Glutamatergic neuron (in vitro differentiated cells): ENCODE measurements around the gene DENR. TPM values are rescaled to one million over a fixed set of nuclear protein-coding genes. Genes with fewer than 3 reads are reported as not detected.

Experiments used
- DNase-seq: peaks from one replicate; pipeline ENCODE4 v3.0.0; 2022
- H3K27ac Mint-ChIP-seq: one replicate; pipeline ENCODE4 v1.8.0; 2020; ENCODE audit warnings: mild to moderate bottlenecking, mixed read lengths, inconsistent platforms; ENCODE audit not compliant: unreplicated experiment
- H3K27me3 Mint-ChIP-seq: one replicate; pipeline ENCODE4 v1.8.0; 2020; ENCODE audit warnings: mild to moderate bottlenecking, moderate library complexity, mixed read lengths, inconsistent platforms; ENCODE audit not compliant: unreplicated experiment
- H3K36me3 Mint-ChIP-seq: one replicate; pipeline ENCODE4 v1.8.0; 2020; ENCODE audit warnings: mild to moderate bottlenecking, mixed read lengths, inconsistent platforms; ENCODE audit not compliant: unreplicated experiment
- H3K4me1 Mint-ChIP-seq: one replicate; pipeline ENCODE4 v1.8.0; 2020; ENCODE audit warnings: mild to moderate bottlenecking, low read depth, mixed read lengths, inconsistent platforms; ENCODE audit not compliant: unreplicated experiment
- H3K4me3 Mint-ChIP-seq: one replicate; pipeline ENCODE4 v1.8.0; 2020; ENCODE audit warnings: mild to moderate bottlenecking, mixed read lengths, inconsistent platforms; ENCODE audit not compliant: unreplicated experiment
- H3K9me3 Mint-ChIP-seq: one replicate; pipeline ENCODE4 v1.8.0; 2020; ENCODE audit warnings: mild to moderate bottlenecking, moderate library complexity, mixed read lengths, inconsistent platforms; ENCODE audit not compliant: unreplicated experiment
- CTCF ChIP-seq: fragments of 200-600 bp; sonication (generic); IDR thresholded peaks from one replicate; pipeline ENCODE4 v1.5.0; 2021; ENCODE audit not compliant: partially characterized antibody, unreplicated experiment
- total RNA-seq: library from RNA; stranded (reverse); fragmentation: NEBNext Ultra II Directional; extraction: Animal tissue kit (Norgen Biotek cat#: 25700); gene quantifications from one replicate; pipeline ENCODE4 v1.2.1, GENCODE V29; 2021; ENCODE audit not compliant: unreplicated experiment

The DENR gene
- total RNA-seq, 1 donor from 2014 or later = 42.7 TPM

GRCh38 chr12:122738571-122738970 is 14.1 kb upstream of the DENR start:
- no peak for DNase-seq
- no peak overlapping the region for H3K4me3 Mint-ChIP-seq
- H3K4me1 Mint-ChIP-seq = no peaks in the 10 kb centered on the region
- no peaks in the 10 kb centered on the region for H3K36me3 Mint-ChIP-seq
- no peaks in the 10 kb centered on the region for H3K27me3 Mint-ChIP-seq
- no peak for TF ChIP-seq CTCF
- H3K27ac Mint-ChIP-seq = no peak overlapping the region
- H3K9me3 Mint-ChIP-seq = peaks cover 1% of the 10 kb centered on the region

GRCh38 chr12:122740351-122740750 is 12.3 kb upstream of the DENR start:
- Mint-ChIP-seq H3K36me3 (no peaks in the 10 kb centered on the region), H3K4me3 (no peak overlapping the region), H3K27ac (no peak overlapping the region), H3K9me3 (peaks cover 1% of the 10 kb centered on the region), H3K27me3 (no peaks in the 10 kb centered on the region), H3K4me1 (no peaks in the 10 kb centered on the region)
- TF ChIP-seq CTCF = no peak
- DNase-seq = no peak

- H3K36me3 Mint-ChIP-seq = no peaks in the 10 kb centered on the region
- H3K27ac Mint-ChIP-seq = no peak overlapping the region
- no peak for TF ChIP-seq CTCF
- no peaks in the 10 kb centered on the region for H3K27me3 Mint-ChIP-seq
- no peaks in the 10 kb centered on the region for H3K4me1 Mint-ChIP-seq
- DNase-seq = no peak
- no peak overlapping the region for H3K4me3 Mint-ChIP-seq
- peaks cover 1% of the 10 kb centered on the region for H3K9me3 Mint-ChIP-seq
Observed at GRCh38 chr12:122743895-122744525, 8.6 kb upstream of the DENR start.

GRCh38 chr12:122747224-122748135 is 5.1 kb upstream of the DENR start:
- Mint-ChIP-seq H3K4me3 (no peak overlapping the region), H3K27me3 (peaks cover 4% of the 10 kb centered on the region), H3K4me1 (peaks cover 5% of the 10 kb centered on the region), H3K36me3 (no peaks in the 10 kb centered on the region), H3K27ac (no peak overlapping the region), H3K9me3 (no peaks in the 10 kb centered on the region)
- no peak for DNase-seq
- TF ChIP-seq CTCF = no peak
